GM21528 (cell line): ENCODE data around the gene UXS1.
"Not testable (repeated sequence)": the region's sequence is repeated elsewhere in the genome, so short reads cannot be mapped to it uniquely, and the experiment has no call there.

ENCODE experiments used
- ATAC-seq: cut with Tn5 transposase; IDR thresholded peaks from one replicate; pipeline ENCODE4 v1.9.1; 2021; ENCODE audit warnings: mild to moderate bottlenecking, moderate library complexity; ENCODE audit not compliant: unreplicated experiment, low FRiP score

The UXS1 gene

GRCh38 chr2:106137731-106138521 is 56.2 kb downstream of the UXS1 start:
- no peak for ATAC-seq

- ATAC-seq, result not testable (repeated sequence)
Measured at GRCh38 chr2:106131192-106131591, 62.9 kb downstream of the UXS1 start.

- no peak for ATAC-seq
Measured at GRCh38 chr2:106130251-106130998, 63.7 kb downstream of the UXS1 start.

- no peak for ATAC-seq
Measured at GRCh38 chr2:106129592-106129991, 64.5 kb downstream of the UXS1 start.

GRCh38 chr2:106129150-106129549 is 65.0 kb downstream of the UXS1 start:
- ATAC-seq, result no peak

- no peak for ATAC-seq
Measured at GRCh38 chr2:106127776-106128268, 66.3 kb downstream of the UXS1 start.

- no peak for ATAC-seq
Measured at GRCh38 chr2:106127282-106127771, 66.8 kb downstream of the UXS1 start.

GRCh38 chr2:106126705-106127281 is 67.3 kb downstream of the UXS1 start:
- no peak for ATAC-seq

- no peak for ATAC-seq
Measured at GRCh38 chr2:106126295-106126694, 67.8 kb downstream of the UXS1 start.

- ATAC-seq, result no peak
Measured at GRCh38 chr2:106124905-106125549, 69.1 kb downstream of the UXS1 start.

- ATAC-seq, result no peak
Measured at GRCh38 chr2:106124106-106124756, 69.9 kb downstream of the UXS1 start.

- no peak for ATAC-seq
Measured at GRCh38 chr2:106122157-106122556, 71.9 kb downstream of the UXS1 start.

- ATAC-seq, result no peak
Measured at GRCh38 chr2:106120432-106120831, 73.7 kb downstream of the UXS1 start.

GRCh38 chr2:106119074-106119473 is 75.0 kb downstream of the UXS1 start:
- no peak for ATAC-seq

GRCh38 chr2:106117882-106118684 is 76.0 kb downstream of the UXS1 start:
- no peak for ATAC-seq

- no peak for ATAC-seq
Measured at GRCh38 chr2:106117347-106117746, 76.8 kb downstream of the UXS1 start.

GRCh38 chr2:106116248-106116647 is 77.9 kb downstream of the UXS1 start:
- ATAC-seq, result no peak

GRCh38 chr2:106115665-106116064 is 78.4 kb downstream of the UXS1 start:
- ATAC-seq, result no peak

- ATAC-seq, result no peak
Measured at GRCh38 chr2:106115250-106115649, 78.9 kb downstream of the UXS1 start.
